HepG2 (cell line): Measurements from ENCODE around the gene CALR. TPM values are rescaled to one million over a fixed set of nuclear protein-coding genes. Genes with fewer than 3 reads are reported as not detected.

ENCODE experiments used
- ATF7 ChIP-seq, 2 experiments: fragments of 450-650 bp in 1 of 2; sonication (generic) in 1 of 2; formaldehyde crosslinking in 1 of 2; IDR thresholded peaks; 2 replicates each; pipeline versions ENCODE4 v1.4.0 to v1.6.1; 2016 to 2020; ENCODE audit warnings: antibody characterized with exemption in 1 of 2, mild to moderate bottlenecking in 1 of 2, missing genetic modification reagents in 1 of 2
- EP300 ChIP-seq, 3 experiments: sonication (generic) in 1 of 3; formaldehyde crosslinking in 1 of 3; IDR thresholded peaks; 2 replicates each; pipeline versions ENCODE4 v1.5.1 to v1.6.1; 2011 to 2020; ENCODE audit warnings: low read depth in 2 of 3, low read length in 2 of 3, borderline replicate concordance in 1 of 3, improper control_type of control experiment in 1 of 3, mild to moderate bottlenecking in 1 of 3, missing genetic modification reagents in 1 of 3, moderate library complexity in 1 of 3
- FLYWCH1 ChIP-seq: sonication (generic); formaldehyde crosslinking; IDR thresholded peaks from 2 replicates; pipeline ENCODE4 v1.8.1; 2023; ENCODE audit warnings: mild to moderate bottlenecking, missing genetic modification reagents
- FOXC1 ChIP-seq: sonication (generic); formaldehyde crosslinking; IDR thresholded peaks from 2 replicates; pipeline ENCODE4 v1.8.0; 2022; ENCODE audit warnings: mild to moderate bottlenecking, missing genetic modification reagents, borderline replicate concordance
- GFI1 ChIP-seq: sonication (generic); formaldehyde crosslinking; IDR thresholded peaks from 2 replicates; pipeline ENCODE4 v1.5.0; 2020; ENCODE audit warnings: missing genetic modification reagents, mild to moderate bottlenecking, borderline replicate concordance
- HMG20B ChIP-seq: conservative IDR thresholded peaks from 2 replicates; pipeline ENCODE4 v1.6.1; 2016; ENCODE audit warnings: missing genetic modification reagents, missing compliant biosample characterization
- KLF12 ChIP-seq: sonication (generic); formaldehyde crosslinking; IDR thresholded peaks from 2 replicates; pipeline ENCODE4 v1.4.0; 2020; ENCODE audit warnings: missing genetic modification reagents, borderline replicate concordance
- MED8 ChIP-seq: sonication (generic); formaldehyde crosslinking; IDR thresholded peaks from 2 replicates; pipeline ENCODE4 v1.8.1; 2023; ENCODE audit warnings: mild to moderate bottlenecking, missing genetic modification reagents; ENCODE audit not compliant: insufficient replicate concordance
- NR2C2 ChIP-seq: sonication (generic); formaldehyde crosslinking; IDR thresholded peaks from 2 replicates; pipeline ENCODE4 v1.4.0; 2020; ENCODE audit warnings: missing genetic modification reagents, mild to moderate bottlenecking, moderate library complexity, borderline replicate concordance
- PHF5A ChIP-seq: IDR thresholded peaks from one replicate; pipeline ENCODE4 v1.6.1; 2018; ENCODE audit warnings: low read depth, missing genetic modification reagents; ENCODE audit not compliant: unreplicated experiment
- RARA ChIP-seq: IDR thresholded peaks from 2 replicates; pipeline ENCODE4 v1.6.1; 2016; ENCODE audit warnings: missing genetic modification reagents, missing compliant biosample characterization
- SIX4 ChIP-seq: sonication (generic); formaldehyde crosslinking; IDR thresholded peaks from 2 replicates; pipeline ENCODE4 v1.4.0; 2020; ENCODE audit warnings: missing genetic modification reagents
- SRSF4 ChIP-seq: fragments of 200-400 bp; formaldehyde crosslinking; IDR thresholded peaks from one replicate; pipeline ENCODE4 v1.6.1; 2018; ENCODE audit warnings: mild to moderate bottlenecking, low read depth, low read length, moderate library complexity; ENCODE audit not compliant: poor library complexity, severe bottlenecking
- ZNF557 ChIP-seq: sonication (generic); formaldehyde crosslinking; IDR thresholded peaks from 2 replicates; pipeline ENCODE4 v1.4.0; 2020; ENCODE audit warnings: missing genetic modification reagents
- ZNF609 ChIP-seq: sonication (generic); formaldehyde crosslinking; IDR thresholded peaks from 2 replicates; pipeline ENCODE4 v1.4.0; 2020; ENCODE audit warnings: mild to moderate bottlenecking, missing genetic modification reagents, borderline replicate concordance
- ZNF761 ChIP-seq: sonication (generic); formaldehyde crosslinking; conservative IDR thresholded peaks from 2 replicates; pipeline ENCODE4 v1.4.0; 2020; ENCODE audit warnings: mild to moderate bottlenecking, missing genetic modification reagents
- ZNF770 ChIP-seq: sonication (generic); formaldehyde crosslinking; IDR thresholded peaks from 2 replicates; pipeline ENCODE4 v1.5.0; 2020; ENCODE audit warnings: mild to moderate bottlenecking, missing genetic modification reagents
- polyA plus RNA-seq, 8 experiments: library from polyadenylated mRNA; depleted of rRNA in 3 of 8; stranded (reverse) in 7 of 8; unstranded in 1 of 8; fragments of >200 nt; fragmentation: Illumina TruSeq in 4 of 8; extraction: Trizol in 4 of 8; gene quantifications; 2 replicates each; pipeline versions ENCODE4 v1.2.1 to v1.2.3, GENCODE V29; 2011 to 2016; ENCODE audit warnings: low read depth in 4 of 8, missing spikeins in 1 of 8, mixed read lengths in 1 of 8; ENCODE audit not compliant: insufficient read depth in 1 of 8
- total RNA-seq, 5 experiments: library from RNA; depleted of rRNA; stranded (reverse); fragments of >200 nt; fragmentation: Illumina TruSeq; extraction: Trizol; gene quantifications; 2 replicates each; pipeline ENCODE4 v1.2.3, GENCODE V29; 2016; ENCODE audit warnings: low read depth in 1 of 5
- TF ChIP-seq, protein P1 (sequence below): sonication (generic); formaldehyde crosslinking; IDR thresholded peaks from 2 replicates; pipeline ENCODE4 v1.4.0; 2020; ENCODE audit warnings: missing genetic modification reagents
- TF ChIP-seq, protein P2 (sequence below): sonication (generic); formaldehyde crosslinking; IDR thresholded peaks from 2 replicates; pipeline ENCODE4 v1.4.0; 2020; ENCODE audit warnings: missing genetic modification reagents, low read depth, mild to moderate bottlenecking, borderline replicate concordance

CALR gene
- total and polyA plus RNA-seq, 2 of the 13 experiments (the other 11 are each of a cell fraction or from before 2014, with no cell fraction given), result 898 to 934 TPM

GRCh38 chr19:12945479-12946091 is 7.2 kb downstream of the CALR start, which contains the start of gene RAD23A (continued):
- peak; percentile 56; the same call in 1 of the 2 replicates for TF ChIP-seq ZNF609 (CRISPR knock-in tag)
- TF ChIP-seq, protein P1, sequence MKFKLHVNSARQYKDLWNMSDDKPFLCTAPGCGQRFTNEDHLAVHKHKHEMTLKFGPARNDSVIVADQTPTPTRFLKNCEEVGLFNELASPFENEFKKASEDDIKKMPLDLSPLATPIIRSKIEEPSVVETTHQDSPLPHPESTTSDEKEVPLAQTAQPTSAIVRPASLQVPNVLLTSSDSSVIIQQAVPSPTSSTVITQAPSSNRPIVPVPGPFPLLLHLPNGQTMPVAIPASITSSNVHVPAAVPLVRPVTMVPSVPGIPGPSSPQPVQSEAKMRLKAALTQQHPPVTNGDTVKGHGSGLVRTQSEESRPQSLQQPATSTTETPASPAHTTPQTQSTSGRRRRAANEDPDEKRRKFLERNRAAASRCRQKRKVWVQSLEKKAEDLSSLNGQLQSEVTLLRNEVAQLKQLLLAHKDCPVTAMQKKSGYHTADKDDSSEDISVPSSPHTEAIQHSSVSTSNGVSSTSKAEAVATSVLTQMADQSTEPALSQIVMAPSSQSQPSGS, result peak; percentile 97
- peak; percentile 50 for TF ChIP-seq ZNF761
- peak; percentile 55; the same call in 1 of the 2 replicates for TF ChIP-seq FOXC1
- TF ChIP-seq FLYWCH1 (CRISPR knock-in tag), result no peak
- TF ChIP-seq SRSF4, result peak; percentile 83
- peak; percentile 99 for TF ChIP-seq NR2C2 (CRISPR knock-in tag)
- TF ChIP-seq PHF5A (CRISPR knock-in tag), result no peak
- TF ChIP-seq ZNF557 (CRISPR knock-in tag), result 0 out of 2 replicates have a peak, but pooled peaks have one; percentile 81
- TF ChIP-seq RARA (CRISPR knock-in tag), result peak; percentile 33; the same call in 1 of the 2 replicates
- no peak for TF ChIP-seq HMG20B (CRISPR knock-in tag)
- TF ChIP-seq MED8 (CRISPR knock-in tag), result peak; percentile 58
- TF ChIP-seq EP300 (IDR thresholded peaks at IDR 0.05; ENCODE audit: low read depth in 2 of 2, low read length in 2 of 2), result no peak
- 0 out of 2 replicates have a peak, but pooled peaks have one; percentile 28 for TF ChIP-seq EP300 (CRISPR knock-in tag; IDR thresholded peaks at IDR 0.05; ENCODE audit: borderline replicate concordance)
- peak; percentile 80 for TF ChIP-seq KLF12 (CRISPR knock-in tag)
- TF ChIP-seq SIX4 (CRISPR knock-in tag), result no peak
- no peak for TF ChIP-seq ZNF770
- TF ChIP-seq ATF7 (IDR thresholded peaks at IDR 0.05), result peak; percentile 99
- peak; percentile 84 for TF ChIP-seq ATF7 (CRISPR knock-in tag; IDR thresholded peaks at IDR 0.05)
- TF ChIP-seq, protein P2, sequence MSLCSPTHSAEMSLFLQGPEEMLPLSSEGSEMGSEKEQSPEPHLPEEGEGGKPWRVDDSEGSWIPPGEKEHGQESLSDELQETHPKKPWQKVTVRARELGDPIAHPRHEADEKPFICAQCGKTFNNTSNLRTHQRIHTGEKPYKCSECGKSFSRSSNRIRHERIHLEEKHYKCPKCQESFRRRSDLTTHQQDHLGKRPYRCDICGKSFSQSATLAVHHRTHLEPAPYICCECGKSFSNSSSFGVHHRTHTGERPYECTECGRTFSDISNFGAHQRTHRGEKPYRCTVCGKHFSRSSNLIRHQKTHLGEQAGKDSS (CRISPR knock-in tag), result peak; percentile 76
- peak; percentile 8; the same call in 1 of the 2 replicates for TF ChIP-seq GFI1 (CRISPR knock-in tag)
